Transverse colon (tissue), 3 donors: ENCODE measurements around the gene INTS2.
"Not testable (repeated sequence)": the region's sequence is repeated elsewhere in the genome, so short reads cannot be mapped to it uniquely, and the experiment has no call there.

ENCODE experiments used
- POLR2A ChIP-seq: fragments of 450-650 bp; IDR thresholded peaks from one replicate; pipeline ENCODE4 v1.6.1; 2016; ENCODE audit warnings: antibody characterized with exemption, mild to moderate bottlenecking, moderate library complexity
- TF ChIP-seq, protein P1 (sequence below), 5 experiments: fragments of 200-600 bp in 3 of 5; fragments of 450-650 bp in 2 of 5; sonication (generic) in 3 of 5; IDR thresholded peaks; 1 replicate in 2 of 5; 2 replicates in 3 of 5; pipeline ENCODE4 v1.5.1; 2016 to 2017; ENCODE audit warnings: antibody characterized with exemption in 5 of 5, inconsistent platforms in 3 of 5, mild to moderate bottlenecking in 2 of 5, moderate library complexity in 1 of 5

- TF ChIP-seq, protein P1, sequence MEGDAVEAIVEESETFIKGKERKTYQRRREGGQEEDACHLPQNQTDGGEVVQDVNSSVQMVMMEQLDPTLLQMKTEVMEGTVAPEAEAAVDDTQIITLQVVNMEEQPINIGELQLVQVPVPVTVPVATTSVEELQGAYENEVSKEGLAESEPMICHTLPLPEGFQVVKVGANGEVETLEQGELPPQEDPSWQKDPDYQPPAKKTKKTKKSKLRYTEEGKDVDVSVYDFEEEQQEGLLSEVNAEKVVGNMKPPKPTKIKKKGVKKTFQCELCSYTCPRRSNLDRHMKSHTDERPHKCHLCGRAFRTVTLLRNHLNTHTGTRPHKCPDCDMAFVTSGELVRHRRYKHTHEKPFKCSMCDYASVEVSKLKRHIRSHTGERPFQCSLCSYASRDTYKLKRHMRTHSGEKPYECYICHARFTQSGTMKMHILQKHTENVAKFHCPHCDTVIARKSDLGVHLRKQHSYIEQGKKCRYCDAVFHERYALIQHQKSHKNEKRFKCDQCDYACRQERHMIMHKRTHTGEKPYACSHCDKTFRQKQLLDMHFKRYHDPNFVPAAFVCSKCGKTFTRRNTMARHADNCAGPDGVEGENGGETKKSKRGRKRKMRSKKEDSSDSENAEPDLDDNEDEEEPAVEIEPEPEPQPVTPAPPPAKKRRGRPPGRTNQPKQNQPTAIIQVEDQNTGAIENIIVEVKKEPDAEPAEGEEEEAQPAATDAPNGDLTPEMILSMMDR (IDR thresholded peaks at IDR 0.05): not testable (repeated sequence)
- TF ChIP-seq POLR2A: not testable (repeated sequence)
Measured at GRCh38 chr17:61826866-61827265, 100.9 kb downstream of the INTS2 start.
